Vagina (tissue), 2 donors: Measurements from ENCODE around the gene DAB1. TPM values are rescaled to one million over a fixed set of nuclear protein-coding genes. Genes with fewer than 3 reads are reported as not detected.

Experiments
- DNase-seq, 2 donors: peaks; one replicate each; pipeline ENCODE4 v3.0.0-alpha.2; 2017; ENCODE audit errors: extremely low spot score in 2 of 2
- H3K27ac ChIP-seq: fragments of 200-600 bp; sonication (generic); one replicate; pipeline ENCODE4 v1.5.1; 2019
- H3K27me3 ChIP-seq: fragments of 200-600 bp; sonication (generic); one replicate; pipeline ENCODE4 v1.5.1; 2019
- H3K36me3 ChIP-seq, 2 donors: fragments of 200-600 bp; sonication (generic); one replicate each; pipeline ENCODE4 v1.5.1; 2017 to 2019
- H3K4me1 ChIP-seq: fragments of 200-600 bp; sonication (generic); one replicate; pipeline ENCODE4 v1.5.1; 2019
- H3K4me3 ChIP-seq, 2 donors: fragments of 200-600 bp; sonication (generic); 1 replicate in 1 of 2; 2 replicates in 1 of 2; pipeline ENCODE4 v1.5.1; 2016 to 2019
- H3K9me3 ChIP-seq: fragments of 200-600 bp; sonication (generic); one replicate; pipeline ENCODE4 v1.5.1; 2019
- POLR2A ChIP-seq, 2 donors: fragments of 450-650 bp; IDR thresholded peaks; one replicate each; pipeline ENCODE4 v1.6.1; 2017; ENCODE audit warnings: antibody characterized with exemption in 2 of 2, mild to moderate bottlenecking in 2 of 2, moderate library complexity in 2 of 2
- POLR2AphosphoS5 ChIP-seq, 2 donors: sonication (generic); formaldehyde crosslinking; IDR thresholded peaks; one replicate each; pipeline ENCODE4 v1.9.0; 2017; ENCODE audit warnings: antibody characterized with exemption in 2 of 2, mild to moderate bottlenecking in 2 of 2, low read depth in 1 of 2; ENCODE audit not compliant: insufficient read depth in 1 of 2
- intact Hi-C: fragments of 100-400 bp; cut with DNase I; formaldehyde crosslinking; loops from one replicate; pipeline ENCODE4 v1.15.1; 2023
- total RNA-seq: library from RNA; depleted of rRNA; stranded (reverse); fragments of >200 nt; gene quantifications from one replicate; pipeline ENCODE4 v1.2.3, GENCODE V29; 2016
- TF ChIP-seq, protein P1 (sequence below), 3 experiments: fragments of 450-650 bp in 2 of 3; fragments of 200-600 bp in 1 of 3; sonication (generic) in 1 of 3; IDR thresholded peaks; one replicate each; pipeline ENCODE4 v1.5.1; 2017 to 2019; ENCODE audit warnings: antibody characterized with exemption in 3 of 3, mild to moderate bottlenecking in 2 of 3, moderate library complexity in 2 of 3

The DAB1 gene
- total RNA-seq, 1 donor from 2014 or later, result 0.25 TPM

DNA sequence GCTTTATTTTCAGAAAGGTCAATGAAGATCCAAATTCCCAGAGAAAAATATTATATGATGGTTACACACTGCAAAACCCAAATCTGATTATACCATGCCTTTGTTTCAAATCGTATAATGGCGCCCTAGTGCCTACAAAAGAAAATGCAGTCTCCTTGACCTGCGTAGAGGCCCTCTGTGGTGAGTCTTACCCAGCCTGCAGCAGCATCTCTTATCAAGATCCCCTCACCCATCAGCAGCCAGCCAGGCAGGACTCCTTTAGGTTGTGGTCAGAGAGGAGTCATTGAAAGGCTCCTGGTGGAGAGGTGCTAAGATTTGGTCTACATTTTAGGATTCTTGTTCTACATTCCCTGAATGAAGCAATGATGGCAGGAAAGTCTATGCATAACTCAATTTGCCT is 23.7 kb upstream of the DAB1 start:
- no peaks in the 10 kb centered on the region for H3K27me3 ChIP-seq
- no peak for DNase-seq
- H3K36me3 ChIP-seq, result no peaks in the 10 kb centered on the region
- H3K4me3 ChIP-seq, result no peak overlapping the region
- H3K27ac ChIP-seq, result no peak overlapping the region
- no peaks in the 10 kb centered on the region for H3K9me3 ChIP-seq
- TF ChIP-seq POLR2A (IDR thresholded peaks at IDR 0.05) (no peak), POLR2AphosphoS5 (IDR thresholded peaks at IDR 0.05; ENCODE audit: insufficient read depth in 1 of 2, low read depth in 1 of 2) (no peak)
- TF ChIP-seq, protein P1, sequence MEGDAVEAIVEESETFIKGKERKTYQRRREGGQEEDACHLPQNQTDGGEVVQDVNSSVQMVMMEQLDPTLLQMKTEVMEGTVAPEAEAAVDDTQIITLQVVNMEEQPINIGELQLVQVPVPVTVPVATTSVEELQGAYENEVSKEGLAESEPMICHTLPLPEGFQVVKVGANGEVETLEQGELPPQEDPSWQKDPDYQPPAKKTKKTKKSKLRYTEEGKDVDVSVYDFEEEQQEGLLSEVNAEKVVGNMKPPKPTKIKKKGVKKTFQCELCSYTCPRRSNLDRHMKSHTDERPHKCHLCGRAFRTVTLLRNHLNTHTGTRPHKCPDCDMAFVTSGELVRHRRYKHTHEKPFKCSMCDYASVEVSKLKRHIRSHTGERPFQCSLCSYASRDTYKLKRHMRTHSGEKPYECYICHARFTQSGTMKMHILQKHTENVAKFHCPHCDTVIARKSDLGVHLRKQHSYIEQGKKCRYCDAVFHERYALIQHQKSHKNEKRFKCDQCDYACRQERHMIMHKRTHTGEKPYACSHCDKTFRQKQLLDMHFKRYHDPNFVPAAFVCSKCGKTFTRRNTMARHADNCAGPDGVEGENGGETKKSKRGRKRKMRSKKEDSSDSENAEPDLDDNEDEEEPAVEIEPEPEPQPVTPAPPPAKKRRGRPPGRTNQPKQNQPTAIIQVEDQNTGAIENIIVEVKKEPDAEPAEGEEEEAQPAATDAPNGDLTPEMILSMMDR (IDR thresholded peaks at IDR 0.05), result no peak
- intact Hi-C loops, result no loop called here
- no peaks in the 10 kb centered on the region for H3K4me1 ChIP-seq

DNA sequence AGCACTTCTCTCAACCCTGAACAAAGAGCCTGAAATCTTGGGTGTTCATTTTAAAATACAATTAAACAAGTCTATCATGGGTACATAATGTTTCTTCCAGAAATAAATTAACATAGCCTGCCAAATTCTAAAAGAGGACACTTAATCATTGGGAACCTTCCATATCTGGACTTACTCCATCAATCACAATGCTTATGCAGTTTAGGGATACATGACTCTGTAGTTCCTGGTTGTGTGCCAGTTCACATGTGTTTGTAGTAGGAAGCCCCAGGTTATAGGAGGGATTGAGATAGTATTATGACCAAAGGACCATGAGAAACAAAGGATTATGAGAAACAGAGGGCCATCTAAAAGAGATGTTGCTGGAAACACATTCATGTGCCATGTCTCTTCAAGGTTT is 19.1 kb upstream of the DAB1 start:
- no peak for TF ChIP-seq POLR2AphosphoS5 (IDR thresholded peaks at IDR 0.05; ENCODE audit: insufficient read depth in 1 of 2, low read depth in 1 of 2)
- no peak for TF ChIP-seq POLR2A (IDR thresholded peaks at IDR 0.05)
- TF ChIP-seq, protein P1 (IDR thresholded peaks at IDR 0.05), result no peak
- H3K4me1 ChIP-seq, result no peaks in the 10 kb centered on the region
- H3K27ac ChIP-seq, result no peak overlapping the region
- DNase-seq, result no peak
- H3K36me3 ChIP-seq, result no peaks in the 10 kb centered on the region
- no peaks in the 10 kb centered on the region for H3K27me3 ChIP-seq
- H3K9me3 ChIP-seq, result no peaks in the 10 kb centered on the region
- intact Hi-C loops, result no loop called here
- H3K4me3 ChIP-seq, result no peak overlapping the region

DNA sequence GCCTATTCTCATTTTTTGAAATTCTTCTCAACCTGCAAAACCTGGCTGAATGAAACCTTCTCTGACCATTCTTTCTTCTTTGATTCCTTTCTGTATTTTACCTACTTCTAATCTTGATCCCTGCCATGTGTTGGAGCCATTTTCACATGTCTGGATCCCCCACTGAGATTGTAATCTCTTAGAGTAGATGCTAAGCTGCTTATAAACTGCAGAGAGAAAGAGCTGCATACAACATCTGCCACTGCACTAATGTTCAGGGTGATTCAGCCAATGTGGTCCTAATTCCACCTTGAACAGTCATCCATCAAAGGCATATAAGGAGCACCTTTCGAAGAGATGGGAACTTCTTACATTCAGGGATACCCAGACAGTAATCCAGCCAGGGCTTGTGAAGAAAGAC is 16.2 kb upstream of the DAB1 start:
- no peak overlapping the region for H3K27ac ChIP-seq
- intact Hi-C loops, result no loop called here
- H3K4me1 ChIP-seq, result no peaks in the 10 kb centered on the region
- no peaks in the 10 kb centered on the region for H3K36me3 ChIP-seq
- no peaks in the 10 kb centered on the region for H3K27me3 ChIP-seq
- no peak overlapping the region for H3K4me3 ChIP-seq
- no peak for TF ChIP-seq POLR2AphosphoS5 (IDR thresholded peaks at IDR 0.05; ENCODE audit: insufficient read depth in 1 of 2, low read depth in 1 of 2)
- TF ChIP-seq POLR2A (IDR thresholded peaks at IDR 0.05), result no peak
- TF ChIP-seq, protein P1 (IDR thresholded peaks at IDR 0.05), result no peak
- DNase-seq, result no peak
- H3K9me3 ChIP-seq, result no peaks in the 10 kb centered on the region

DNA sequence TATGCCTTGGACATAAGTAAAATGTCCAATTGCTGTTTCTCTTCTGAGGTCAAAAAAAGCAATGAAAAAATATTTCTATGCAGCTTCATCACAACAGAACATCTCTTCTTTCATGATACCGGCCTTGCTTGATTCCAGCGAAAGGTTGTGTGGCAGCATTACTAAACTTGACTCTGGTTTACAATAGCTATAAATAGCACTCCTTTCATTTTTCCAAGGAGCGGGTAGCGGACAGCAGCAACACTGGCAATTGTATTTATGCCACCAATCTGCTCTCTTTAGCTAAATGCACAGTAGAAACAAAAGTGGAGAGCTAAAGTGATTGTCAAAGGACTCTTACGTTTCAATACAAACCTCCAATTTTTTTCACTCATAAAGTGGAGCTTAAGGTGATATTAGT is 7.5 kb upstream of the DAB1 start:
- H3K9me3 ChIP-seq, result no peaks in the 10 kb centered on the region
- intact Hi-C loops, result no loop called here
- TF ChIP-seq, protein P1 (IDR thresholded peaks at IDR 0.05), result no peak
- TF ChIP-seq POLR2A (IDR thresholded peaks at IDR 0.05), result no peak
- no peak overlapping the region for H3K27ac ChIP-seq
- H3K27me3 ChIP-seq, result no peaks in the 10 kb centered on the region
- no peak overlapping the region for H3K4me3 ChIP-seq
- H3K36me3 ChIP-seq, result no peaks in the 10 kb centered on the region
- H3K4me1 ChIP-seq, result no peaks in the 10 kb centered on the region
- DNase-seq, result no peak

DNA sequence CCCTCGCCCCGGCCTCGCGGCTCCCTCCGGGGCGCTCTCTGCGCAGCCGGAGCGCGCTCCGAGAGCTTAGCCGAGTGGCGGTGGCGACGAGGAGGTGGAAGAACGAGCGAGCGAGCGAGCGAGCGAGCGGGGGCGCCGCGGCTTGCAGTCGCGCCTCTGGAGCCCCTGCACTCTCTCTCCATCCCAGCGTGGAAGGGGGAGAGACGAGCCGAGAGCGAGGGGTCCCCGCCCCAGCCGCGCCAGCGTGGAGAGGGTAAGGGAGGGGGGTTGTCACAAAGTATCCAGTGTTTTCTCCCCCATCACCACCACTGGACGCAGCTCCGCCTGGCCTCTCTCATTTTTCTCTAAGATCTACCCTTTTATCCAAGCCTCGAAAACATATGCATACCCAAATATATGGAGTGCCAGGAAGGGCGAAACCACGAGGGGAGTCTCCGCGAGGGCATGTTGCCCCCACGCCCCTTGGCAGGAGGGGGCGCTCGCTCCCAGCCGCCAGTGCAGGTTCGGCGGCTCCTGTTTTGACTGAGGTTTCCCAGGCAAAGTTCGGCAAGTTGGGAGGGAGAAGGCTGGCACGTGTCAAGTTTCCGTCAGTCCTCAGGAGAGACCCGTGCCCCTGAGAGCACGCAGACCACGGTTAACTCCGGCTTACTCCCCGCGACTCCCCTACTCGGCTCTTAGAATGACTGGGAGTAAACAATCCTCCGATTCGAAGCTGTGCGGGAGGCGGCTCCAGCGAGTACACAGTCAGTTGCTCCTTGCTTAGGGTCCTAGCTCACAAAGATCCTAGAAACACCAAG is 569 bp upstream of the DAB1 start:
- DNase-seq, result no peak
- peaks cover 8% of the 10 kb centered on the region for H3K27me3 ChIP-seq
- H3K36me3 ChIP-seq, result no peaks in the 10 kb centered on the region
- H3K27ac ChIP-seq, result no peak overlapping the region
- intact Hi-C loops, result no loop called here
- no peaks in the 10 kb centered on the region for H3K9me3 ChIP-seq
- H3K4me1 ChIP-seq, result peaks cover 27% of the 10 kb centered on the region
- TF ChIP-seq, protein P1 (IDR thresholded peaks at IDR 0.05), result no peak
- TF ChIP-seq POLR2AphosphoS5 (IDR thresholded peaks at IDR 0.05; ENCODE audit: insufficient read depth in 1 of 2, low read depth in 1 of 2), result no peak
- no peak for TF ChIP-seq POLR2A (IDR thresholded peaks at IDR 0.05)
- peak overlapping the region; percentile 26 to 37 for H3K4me3 ChIP-seq
